Measurements from ENCODE around the gene DGKE.

The DGKE gene

DNA sequence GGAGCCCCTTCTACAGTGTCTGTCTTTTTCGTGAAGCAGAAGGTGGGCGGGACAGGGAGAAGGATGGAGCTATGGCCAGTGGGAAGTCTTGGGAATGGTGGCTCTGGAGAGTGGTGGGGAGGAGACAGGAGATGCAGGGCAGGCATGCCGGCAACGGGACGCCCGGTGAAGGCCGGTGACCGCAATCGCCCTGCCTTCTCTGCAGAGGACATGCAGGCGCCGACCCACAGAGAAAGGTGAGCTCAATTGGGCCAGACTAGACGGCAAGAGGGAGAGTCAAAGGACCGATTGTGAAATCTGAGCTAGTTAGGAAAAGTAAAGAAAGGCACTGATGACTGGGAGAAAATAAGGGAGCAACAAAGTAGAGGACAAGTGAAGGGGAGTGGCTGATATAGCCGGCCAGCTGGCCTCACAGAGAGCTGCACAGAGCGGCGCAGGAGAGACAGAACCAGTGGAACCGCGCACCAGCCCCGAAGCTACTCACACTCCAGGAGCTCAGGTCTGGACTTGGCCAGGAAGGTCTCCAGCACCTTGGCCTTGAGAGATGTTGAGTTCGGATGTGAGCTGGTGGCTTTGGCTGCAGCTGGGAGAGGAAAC lies 61.0 kb downstream of the DGKE start:
- TF ChIP-seq, protein P1, sequence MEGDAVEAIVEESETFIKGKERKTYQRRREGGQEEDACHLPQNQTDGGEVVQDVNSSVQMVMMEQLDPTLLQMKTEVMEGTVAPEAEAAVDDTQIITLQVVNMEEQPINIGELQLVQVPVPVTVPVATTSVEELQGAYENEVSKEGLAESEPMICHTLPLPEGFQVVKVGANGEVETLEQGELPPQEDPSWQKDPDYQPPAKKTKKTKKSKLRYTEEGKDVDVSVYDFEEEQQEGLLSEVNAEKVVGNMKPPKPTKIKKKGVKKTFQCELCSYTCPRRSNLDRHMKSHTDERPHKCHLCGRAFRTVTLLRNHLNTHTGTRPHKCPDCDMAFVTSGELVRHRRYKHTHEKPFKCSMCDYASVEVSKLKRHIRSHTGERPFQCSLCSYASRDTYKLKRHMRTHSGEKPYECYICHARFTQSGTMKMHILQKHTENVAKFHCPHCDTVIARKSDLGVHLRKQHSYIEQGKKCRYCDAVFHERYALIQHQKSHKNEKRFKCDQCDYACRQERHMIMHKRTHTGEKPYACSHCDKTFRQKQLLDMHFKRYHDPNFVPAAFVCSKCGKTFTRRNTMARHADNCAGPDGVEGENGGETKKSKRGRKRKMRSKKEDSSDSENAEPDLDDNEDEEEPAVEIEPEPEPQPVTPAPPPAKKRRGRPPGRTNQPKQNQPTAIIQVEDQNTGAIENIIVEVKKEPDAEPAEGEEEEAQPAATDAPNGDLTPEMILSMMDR (IDR thresholded peaks at IDR 0.05) = no peak
- no peak for TF ChIP-seq ZFX (IDR thresholded peaks at IDR 0.05; ENCODE audit: borderline replicate concordance)
- no peak overlapping the region for H3K27ac ChIP-seq

DNA sequence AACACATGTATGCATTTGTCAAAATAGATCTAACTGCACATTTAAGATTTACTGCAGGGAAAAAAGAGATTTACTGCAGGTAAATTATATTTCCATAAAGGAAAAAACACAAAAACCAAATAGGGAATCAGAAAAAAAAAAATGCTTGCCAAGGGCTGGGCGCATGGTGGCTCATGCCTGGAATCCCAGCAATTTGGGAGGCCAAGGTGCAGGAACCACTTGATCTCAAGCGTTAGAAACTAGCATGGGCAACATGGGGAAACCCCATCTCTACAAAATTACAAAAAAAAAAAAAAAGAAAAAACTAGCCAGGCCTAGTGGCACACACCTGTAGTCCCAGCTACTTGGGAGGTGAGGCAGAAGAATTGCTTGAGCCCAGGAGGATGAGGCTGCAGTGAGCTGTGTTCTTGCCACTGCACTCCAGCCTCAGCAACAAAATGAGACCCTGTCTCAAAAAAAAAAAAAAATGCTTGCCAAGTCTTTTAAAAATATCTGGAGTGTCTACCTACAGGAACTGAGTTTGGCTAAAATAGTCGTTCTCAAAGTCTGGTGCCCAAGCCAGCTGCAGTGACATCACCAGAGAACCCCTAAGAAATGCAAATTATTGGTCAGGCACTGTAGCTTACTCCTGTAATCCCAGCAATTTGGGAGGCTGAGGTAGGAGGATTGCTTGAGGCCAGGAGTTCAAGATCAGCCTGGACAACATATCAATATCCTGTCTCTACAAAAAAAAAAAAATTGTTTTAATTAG lies 62.4 kb downstream of the DGKE start:
- no peak for TF ChIP-seq ZFX (IDR thresholded peaks at IDR 0.05; ENCODE audit: borderline replicate concordance)
- TF ChIP-seq, protein P1 (IDR thresholded peaks at IDR 0.05) = no peak
- no peak overlapping the region for H3K27ac ChIP-seq

DNA sequence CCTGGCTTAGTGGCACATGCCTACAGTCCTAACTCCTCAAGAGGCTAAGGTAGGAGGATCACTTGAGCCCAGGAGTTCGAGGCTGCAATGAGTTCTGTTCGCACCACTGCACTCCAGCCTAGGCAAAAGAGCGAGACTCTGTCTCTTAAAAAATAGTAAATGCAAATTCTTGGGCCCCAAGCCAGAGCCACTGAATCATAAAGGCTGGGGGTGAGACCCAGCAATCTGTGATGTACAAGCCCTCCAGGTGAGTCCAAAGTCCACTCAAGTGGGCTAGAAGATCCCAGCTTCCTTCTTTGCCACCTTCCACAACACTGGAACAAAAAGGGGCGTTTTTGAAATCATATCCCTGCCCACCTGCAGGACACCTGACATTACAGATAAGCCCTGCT lies 63.0 kb downstream of the DGKE start:
- TF ChIP-seq ZFX (IDR thresholded peaks at IDR 0.05; ENCODE audit: borderline replicate concordance) = no peak
- TF ChIP-seq, protein P1 (IDR thresholded peaks at IDR 0.05) = no peak
- H3K27ac ChIP-seq = no peak overlapping the region

- TF ChIP-seq ZFX (IDR thresholded peaks at IDR 0.05; ENCODE audit: borderline replicate concordance) = no peak
- TF ChIP-seq, protein P1 (IDR thresholded peaks at IDR 0.05) = no peak
- no peak overlapping the region for H3K27ac ChIP-seq
Observed at GRCh38 chr17:56897646-56898424, 63.9 kb downstream of the DGKE start.

DNA sequence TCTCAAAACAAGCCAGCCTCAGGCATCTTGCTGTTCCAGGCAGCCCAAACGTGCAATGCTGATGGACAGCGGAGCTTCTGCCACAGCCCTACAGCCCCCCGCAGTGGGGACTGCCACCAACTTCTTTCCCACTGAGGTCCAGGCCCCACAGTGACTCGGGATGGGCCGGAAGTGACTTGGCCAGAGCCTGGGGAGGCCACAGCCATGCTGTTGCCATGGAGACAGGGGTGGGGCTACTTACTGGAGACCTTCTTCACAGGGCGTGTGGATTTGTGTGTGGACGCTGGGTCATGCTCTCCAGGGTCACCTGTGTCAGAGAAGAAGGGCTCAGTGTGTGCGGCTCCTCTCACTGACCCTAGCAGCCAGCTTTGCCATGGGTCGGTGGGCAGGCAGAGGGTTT lies 64.9 kb downstream of the DGKE start:
- TF ChIP-seq ZFX (IDR thresholded peaks at IDR 0.05; ENCODE audit: borderline replicate concordance) = no peak

GRCh38 chr17:56899403-56899802 lies 65.5 kb downstream of the DGKE start:
- TF ChIP-seq, protein P1 (IDR thresholded peaks at IDR 0.05) = no peak
- H3K27ac ChIP-seq = no peak overlapping the region

More for the DNA sequence above, 64.9 kb downstream of the DGKE start:
- no peak overlapping the region for H3K27ac ChIP-seq

- TF ChIP-seq, protein P1 (IDR thresholded peaks at IDR 0.05) = no peak
- TF ChIP-seq ZFX (IDR thresholded peaks at IDR 0.05; ENCODE audit: borderline replicate concordance) = no peak
- no peak overlapping the region for H3K27ac ChIP-seq
Observed at GRCh38 chr17:56902348-56902747, 68.4 kb downstream of the DGKE start.

All from 22Rv1 (cell line).